ENCODE data around the gene ZC3H12D.

DNA sequence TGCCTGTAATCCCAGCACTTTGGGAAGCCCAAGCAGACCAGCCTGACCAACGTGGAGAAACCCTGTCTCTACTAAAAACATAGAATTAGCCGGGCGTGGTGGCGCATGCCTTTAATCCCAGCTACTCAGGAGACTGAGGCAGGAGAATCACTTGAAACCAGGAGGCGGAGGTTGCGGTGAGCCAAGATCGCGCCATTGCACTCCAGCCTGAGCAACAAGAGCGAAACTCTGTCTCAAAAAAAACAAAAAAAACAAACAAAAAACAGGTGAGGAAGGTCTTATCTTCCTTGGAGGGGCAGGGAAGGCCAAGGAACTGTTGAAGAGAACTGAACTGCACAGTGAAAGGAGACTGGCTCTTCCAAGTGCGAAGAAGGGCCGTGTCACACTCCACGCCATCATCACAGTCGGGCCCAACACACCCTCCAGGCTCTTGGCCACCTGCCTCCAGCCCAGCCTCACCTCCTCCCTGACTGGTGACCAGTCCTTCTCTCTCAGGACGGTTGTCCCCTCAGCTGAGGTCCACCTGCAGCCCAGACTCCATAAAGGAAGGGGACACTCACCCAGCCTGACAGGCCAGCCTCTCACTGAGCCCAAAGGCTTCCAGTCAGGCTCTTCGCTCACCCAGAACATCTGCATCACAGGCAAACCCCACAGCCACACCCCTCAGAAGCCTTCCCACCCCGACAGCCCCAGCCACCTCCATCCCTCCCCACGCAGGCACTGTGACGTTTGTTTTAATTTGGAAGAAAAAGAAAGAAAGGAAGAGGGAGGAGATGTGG, 4.1 kb downstream of the ZC3H12D start:
- TF ChIP-seq GATA2 (IDR thresholded peaks at IDR 0.05; ENCODE audit: low read depth, low read length) (no peak), GATA3 (IDR thresholded peaks at IDR 0.05; ENCODE audit: low read depth, low read length) (no peak)

Measured in SH-SY5Y (cell line).